A673 (cell line): ENCODE measurements around the gene BARHL1. TPM values are rescaled to one million over a fixed set of nuclear protein-coding genes. Genes with fewer than 3 reads are reported as not detected.

ENCODE experiments used
- BruUV-seq: library from RNA; stranded (reverse); fragments of 400-500 nt; replicated peaks from 2 replicates; lab custom pipeline; 2021; lab: Mats Ljungman, UMichigan
- CTCF ChIA-PET: fragments of 300-600 bp; sonication (Branson Sonifier 250); formaldehyde crosslinking; loops from one replicate; lab custom pipeline; 2022; ENCODE audit warnings: antibody characterized with exemption; lab: Charles Lee
- POLR2A ChIA-PET: fragments of 300-600 bp; sonication (Branson Sonifier 250); formaldehyde crosslinking; loops from one replicate; lab custom pipeline; 2022; ENCODE audit warnings: antibody characterized with exemption; ENCODE audit not compliant: low non-redundant PET; lab: Charles Lee
- DNase-seq: peaks from one replicate; pipeline ENCODE4 v3.0.0-alpha.2; 2015; ENCODE audit warnings: low spot score
- H3K27ac ChIP-seq: fragments of 200-600 bp; sonication (generic); 2 replicates; pipeline ENCODE4 v1.5.1; 2016; ENCODE audit warnings: mixed run types, low read depth, mild to moderate bottlenecking, mixed read lengths, antibody characterized with exemption, low read length; ENCODE audit not compliant: poor library complexity, severe bottlenecking
- H3K27me3 ChIP-seq: fragments of 200-600 bp; sonication (generic); replicated peaks from 2 replicates; pipeline ENCODE4 v1.6.1; 2017; ENCODE audit warnings: mixed run types, low read depth, mild to moderate bottlenecking, mixed read lengths, antibody characterized with exemption, low read length; ENCODE audit not compliant: insufficient read depth, poor library complexity
- H3K36me3 ChIP-seq: fragments of 200-600 bp; sonication (generic); 2 replicates; pipeline ENCODE4 v1.6.1; 2016; ENCODE audit warnings: mixed run types, mild to moderate bottlenecking, mixed read lengths, antibody characterized with exemption, low read length; ENCODE audit not compliant: insufficient read depth, poor library complexity, severe bottlenecking
- H3K4me1 ChIP-seq: fragments of 200-600 bp; sonication (generic); 2 replicates; pipeline ENCODE4 v1.6.1; 2017; ENCODE audit warnings: mixed run types, mild to moderate bottlenecking, mixed read lengths, antibody characterized with exemption, low read length; ENCODE audit not compliant: insufficient read depth, poor library complexity, severe bottlenecking
- H3K4me3 ChIP-seq: fragments of 200-600 bp; sonication (generic); 2 replicates; pipeline ENCODE4 v1.5.1; 2016; ENCODE audit warnings: low read depth, mixed run types, mild to moderate bottlenecking, mixed read lengths, low read length; ENCODE audit not compliant: poor library complexity, severe bottlenecking
- H3K9me3 ChIP-seq: fragments of 200-600 bp; sonication (generic); 2 replicates; pipeline ENCODE4 v1.6.1; 2016; ENCODE audit warnings: mixed run types, low read depth, mild to moderate bottlenecking, mixed read lengths, antibody characterized with exemption, low read length; ENCODE audit not compliant: poor library complexity, severe bottlenecking
- CTCF ChIP-seq: fragments of 300-800, 200-600 bp; sonication (generic); conservative IDR thresholded peaks from 2 replicates; pipeline ENCODE4 v1.5.1; 2017; ENCODE audit warnings: low read depth, mild to moderate bottlenecking, antibody characterized with exemption, low read length, moderate library complexity, mixed read lengths
- EZH2 ChIP-seq: fragments of 200-600 bp; sonication (generic); IDR thresholded peaks from 2 replicates; pipeline ENCODE4 v1.6.1; 2017; ENCODE audit warnings: borderline replicate concordance, low read depth, mild to moderate bottlenecking, mixed read lengths, antibody characterized with exemption, low read length; ENCODE audit not compliant: poor library complexity, severe bottlenecking
- intact Hi-C: fragments of 100-400 bp; cut with micrococcal nuclease; formaldehyde crosslinking; loops from one replicate; pipeline ENCODE4 v1.10.0; 2022; ENCODE audit not compliant: unreplicated experiment
- total RNA-seq: library from RNA; stranded (reverse); gene quantifications from 2 replicates; pipeline ENCODE4 v1.2.3, GENCODE V29; 2021

BARHL1 gene
- total RNA-seq, 1 experiment from 2014 or later = not detected

GRCh38 chr9:132634327-132634726, 51.9 kb downstream of the BARHL1 start:
- intact Hi-C loops = no loop called here
- BruUV-seq = no TSS peak
- CTCF ChIA-PET = no interaction called here

DNA sequence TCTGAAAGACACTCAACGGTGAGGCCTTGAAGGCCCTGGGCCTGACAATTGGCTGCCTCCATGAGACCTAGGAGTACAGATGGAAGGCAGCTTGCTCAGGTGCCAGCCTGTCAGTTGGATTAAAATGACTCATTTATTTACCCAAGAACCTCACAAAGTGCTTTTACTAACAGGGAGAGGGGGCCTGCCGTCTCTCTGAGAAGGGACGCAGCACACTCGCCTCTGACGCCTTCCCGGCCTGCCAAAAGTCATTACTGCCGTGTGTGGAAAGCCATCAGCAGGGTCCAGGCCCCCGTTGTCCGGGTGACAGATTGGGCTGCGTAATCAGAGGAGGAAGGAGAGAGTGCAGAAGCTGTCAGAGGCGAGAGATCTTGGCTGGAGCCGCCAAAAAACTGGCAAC, 54.9 kb downstream of the BARHL1 start:
- TF ChIP-seq EZH2 (no peak), CTCF (no peak)
- POLR2A ChIA-PET = no interaction called here
- no peak for DNase-seq
- BruUV-seq = no TSS peak
- no peak overlapping the region for H3K4me3 ChIP-seq
- no peaks in the 10 kb centered on the region for H3K4me1 ChIP-seq
- intact Hi-C loops = no loop called here
- CTCF ChIA-PET = no interaction called here
- H3K36me3 ChIP-seq = peaks cover 31% of the 10 kb centered on the region
- H3K27ac ChIP-seq = no peak overlapping the region
- H3K27me3 ChIP-seq = no peaks in the 10 kb centered on the region
- no peaks in the 10 kb centered on the region for H3K9me3 ChIP-seq

More at GRCh38 chr9:132634327-132634726, 51.9 kb downstream of the BARHL1 start:
- Histone ChIP-seq H3K9me3 (no peaks in the 10 kb centered on the region), H3K4me1 (no peaks in the 10 kb centered on the region), H3K36me3 (peaks cover 37% of the 10 kb centered on the region), H3K27ac (no peak overlapping the region), H3K27me3 (no peaks in the 10 kb centered on the region), H3K4me3 (no peak overlapping the region)
- POLR2A ChIA-PET = no interaction called here
- no peak for DNase-seq
- no peak for TF ChIP-seq EZH2
- no peak for TF ChIP-seq CTCF

- H3K36me3 ChIP-seq = peaks cover 28% of the 10 kb centered on the region
- ChIA-PET CTCF (no interaction called here), POLR2A (no interaction called here)
- no TSS peak for BruUV-seq
- H3K4me1 ChIP-seq = no peaks in the 10 kb centered on the region
- TF ChIP-seq CTCF = no peak
- TF ChIP-seq EZH2 = no peak
- no peaks in the 10 kb centered on the region for H3K9me3 ChIP-seq
- intact Hi-C loops = no loop called here
- no peaks in the 10 kb centered on the region for H3K27me3 ChIP-seq
- no peak overlapping the region for H3K27ac ChIP-seq
- no peak for DNase-seq
- H3K4me3 ChIP-seq = no peak overlapping the region
Observed at GRCh38 chr9:132637801-132638200, 55.4 kb downstream of the BARHL1 start.
